Liver (tissue), 2 donors: ENCODE results near the gene DZIP1L.

Source experiments
- TF ChIP-seq, protein P1 (sequence below): fragments of 150-350 bp; IDR thresholded peaks from 2 replicates; pipeline ENCODE4 v1.5.1; 2017; ENCODE audit warnings: improper control_type of control experiment, low read depth, low read length; ENCODE audit not compliant: missing input control
- TF ChIP-seq, protein P2 (sequence below): IDR thresholded peaks from 2 replicates; pipeline ENCODE4 v1.6.1; 2016; ENCODE audit warnings: antibody characterized with exemption, mild to moderate bottlenecking
- donor health status: healthy.

DNA sequence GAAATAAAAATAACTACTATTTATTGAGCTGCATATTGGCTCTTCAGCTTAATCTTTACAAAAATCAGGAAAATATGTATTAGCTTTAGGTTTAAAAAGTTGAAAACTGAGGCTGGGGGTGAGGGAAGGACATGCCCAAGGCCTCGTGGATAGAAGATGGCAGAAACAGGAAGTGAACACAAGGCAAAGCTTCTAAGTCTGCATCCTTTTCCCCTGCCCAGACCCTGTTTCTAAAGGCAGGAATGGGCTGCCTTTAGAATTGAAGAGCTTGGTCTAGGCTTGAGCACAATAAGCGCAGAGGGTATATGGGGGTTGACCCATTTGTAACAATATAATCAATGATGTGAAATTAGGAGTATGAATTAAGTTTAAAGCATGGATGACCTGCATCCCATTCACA is 99.3 kb downstream of the DZIP1L start:
- TF ChIP-seq, protein P1, sequence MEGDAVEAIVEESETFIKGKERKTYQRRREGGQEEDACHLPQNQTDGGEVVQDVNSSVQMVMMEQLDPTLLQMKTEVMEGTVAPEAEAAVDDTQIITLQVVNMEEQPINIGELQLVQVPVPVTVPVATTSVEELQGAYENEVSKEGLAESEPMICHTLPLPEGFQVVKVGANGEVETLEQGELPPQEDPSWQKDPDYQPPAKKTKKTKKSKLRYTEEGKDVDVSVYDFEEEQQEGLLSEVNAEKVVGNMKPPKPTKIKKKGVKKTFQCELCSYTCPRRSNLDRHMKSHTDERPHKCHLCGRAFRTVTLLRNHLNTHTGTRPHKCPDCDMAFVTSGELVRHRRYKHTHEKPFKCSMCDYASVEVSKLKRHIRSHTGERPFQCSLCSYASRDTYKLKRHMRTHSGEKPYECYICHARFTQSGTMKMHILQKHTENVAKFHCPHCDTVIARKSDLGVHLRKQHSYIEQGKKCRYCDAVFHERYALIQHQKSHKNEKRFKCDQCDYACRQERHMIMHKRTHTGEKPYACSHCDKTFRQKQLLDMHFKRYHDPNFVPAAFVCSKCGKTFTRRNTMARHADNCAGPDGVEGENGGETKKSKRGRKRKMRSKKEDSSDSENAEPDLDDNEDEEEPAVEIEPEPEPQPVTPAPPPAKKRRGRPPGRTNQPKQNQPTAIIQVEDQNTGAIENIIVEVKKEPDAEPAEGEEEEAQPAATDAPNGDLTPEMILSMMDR = no peak
- TF ChIP-seq, protein P2, sequence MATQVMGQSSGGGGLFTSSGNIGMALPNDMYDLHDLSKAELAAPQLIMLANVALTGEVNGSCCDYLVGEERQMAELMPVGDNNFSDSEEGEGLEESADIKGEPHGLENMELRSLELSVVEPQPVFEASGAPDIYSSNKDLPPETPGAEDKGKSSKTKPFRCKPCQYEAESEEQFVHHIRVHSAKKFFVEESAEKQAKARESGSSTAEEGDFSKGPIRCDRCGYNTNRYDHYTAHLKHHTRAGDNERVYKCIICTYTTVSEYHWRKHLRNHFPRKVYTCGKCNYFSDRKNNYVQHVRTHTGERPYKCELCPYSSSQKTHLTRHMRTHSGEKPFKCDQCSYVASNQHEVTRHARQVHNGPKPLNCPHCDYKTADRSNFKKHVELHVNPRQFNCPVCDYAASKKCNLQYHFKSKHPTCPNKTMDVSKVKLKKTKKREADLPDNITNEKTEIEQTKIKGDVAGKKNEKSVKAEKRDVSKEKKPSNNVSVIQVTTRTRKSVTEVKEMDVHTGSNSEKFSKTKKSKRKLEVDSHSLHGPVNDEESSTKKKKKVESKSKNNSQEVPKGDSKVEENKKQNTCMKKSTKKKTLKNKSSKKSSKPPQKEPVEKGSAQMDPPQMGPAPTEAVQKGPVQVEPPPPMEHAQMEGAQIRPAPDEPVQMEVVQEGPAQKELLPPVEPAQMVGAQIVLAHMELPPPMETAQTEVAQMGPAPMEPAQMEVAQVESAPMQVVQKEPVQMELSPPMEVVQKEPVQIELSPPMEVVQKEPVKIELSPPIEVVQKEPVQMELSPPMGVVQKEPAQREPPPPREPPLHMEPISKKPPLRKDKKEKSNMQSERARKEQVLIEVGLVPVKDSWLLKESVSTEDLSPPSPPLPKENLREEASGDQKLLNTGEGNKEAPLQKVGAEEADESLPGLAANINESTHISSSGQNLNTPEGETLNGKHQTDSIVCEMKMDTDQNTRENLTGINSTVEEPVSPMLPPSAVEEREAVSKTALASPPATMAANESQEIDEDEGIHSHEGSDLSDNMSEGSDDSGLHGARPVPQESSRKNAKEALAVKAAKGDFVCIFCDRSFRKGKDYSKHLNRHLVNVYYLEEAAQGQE = no peak
